Activated CD8-positive, alpha-beta memory T cell treated with anti-CD3 and anti-CD28 coated beads for 36 hours (primary cell): ENCODE results near the gene CNTN5. TPM values are rescaled to one million over a fixed set of nuclear protein-coding genes. Genes with fewer than 3 reads are reported as not detected.
"Not testable (repeated sequence)": the region's sequence is repeated elsewhere in the genome, so short reads cannot be mapped to it uniquely, and the experiment has no call there.

ENCODE experiments used
- CTCF ChIA-PET: fragments of 350-600 bp; sonication (Branson Sonifier 250); formaldehyde crosslinking; loops from one replicate; lab custom pipeline; 2021; ENCODE audit warnings: antibody characterized with exemption; lab: Charles Lee
- POLR2A ChIA-PET: fragments of 350-600 bp; sonication (Branson Sonifier 250); formaldehyde crosslinking; loops from one replicate; lab custom pipeline; 2021; ENCODE audit warnings: antibody characterized with exemption; lab: Charles Lee
- total RNA-seq, 2 experiments: library from RNA; stranded (reverse); gene quantifications; one replicate each; pipeline ENCODE4 v1.2.3, GENCODE V29; 2021

Gene CNTN5
- not detected for total RNA-seq

DNA sequence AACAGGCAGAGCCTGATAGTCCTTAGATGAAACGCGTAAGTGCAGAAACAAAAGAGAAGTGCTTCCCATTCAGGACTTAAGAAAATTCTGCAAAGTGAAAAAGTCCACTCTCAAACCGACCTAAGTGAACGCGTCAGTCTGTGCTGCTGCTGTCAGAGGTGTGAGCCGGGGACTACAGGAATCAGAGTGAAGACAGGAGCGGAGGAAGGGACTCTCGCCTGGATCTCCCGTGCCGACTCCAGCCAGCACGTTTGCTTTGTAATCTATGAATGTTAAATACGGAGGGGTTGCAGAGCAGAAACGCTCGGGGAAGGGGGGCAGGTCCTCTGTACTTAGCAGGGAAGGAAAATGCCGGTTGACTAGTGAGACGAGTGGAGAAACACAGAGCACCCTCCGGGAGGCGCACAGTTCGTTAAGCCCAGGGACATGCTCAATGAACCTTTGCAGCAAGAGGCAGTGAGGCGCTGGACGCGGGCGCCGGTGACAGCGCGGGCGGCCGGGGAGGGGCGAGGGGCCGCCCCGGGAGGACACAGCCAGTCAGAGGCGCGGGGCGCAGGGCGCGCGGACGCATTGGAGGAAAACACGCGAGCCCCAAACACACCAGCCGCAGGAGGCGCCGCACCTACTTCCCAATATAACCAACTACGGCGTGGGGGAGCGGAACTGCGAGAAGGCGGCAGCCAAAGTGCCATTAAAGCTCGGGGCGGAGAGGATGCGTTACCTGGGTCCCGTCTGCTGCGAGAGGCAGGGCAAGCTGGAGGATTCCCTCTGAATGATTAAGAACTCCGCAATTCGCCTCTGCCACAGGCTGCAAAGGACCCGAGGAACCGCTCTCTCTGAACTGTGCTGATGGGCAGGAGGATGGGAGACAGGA lies at the start of gene CNTN5:
Gene CNTN5 (plus strand): TSS at position 598 of the 874 bp plus-strand sequence.
- ChIA-PET POLR2A (no interaction called here), CTCF (no interaction called here)

DNA sequence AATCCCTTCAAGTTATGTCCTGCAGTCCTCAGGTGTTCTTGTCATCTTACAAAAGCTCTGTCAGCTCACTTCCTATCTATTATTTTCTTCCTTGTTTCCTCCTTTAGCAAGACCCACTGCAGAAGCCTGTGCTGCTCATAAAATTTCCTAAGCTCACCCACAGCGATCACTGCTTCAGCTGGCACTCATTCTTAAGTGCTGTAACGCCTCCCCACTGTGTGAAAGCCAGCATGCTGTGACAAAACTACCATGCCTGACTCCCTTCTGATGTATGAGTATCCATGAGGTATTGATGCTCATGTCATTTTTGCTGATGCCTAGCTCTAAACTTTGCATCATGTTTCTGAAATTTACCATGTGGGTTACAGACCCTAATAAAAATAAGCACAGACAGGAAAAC lies 41.5 kb upstream of the CNTN5 start:
- ChIA-PET POLR2A (no interaction called here), CTCF (no interaction called here)

DNA sequence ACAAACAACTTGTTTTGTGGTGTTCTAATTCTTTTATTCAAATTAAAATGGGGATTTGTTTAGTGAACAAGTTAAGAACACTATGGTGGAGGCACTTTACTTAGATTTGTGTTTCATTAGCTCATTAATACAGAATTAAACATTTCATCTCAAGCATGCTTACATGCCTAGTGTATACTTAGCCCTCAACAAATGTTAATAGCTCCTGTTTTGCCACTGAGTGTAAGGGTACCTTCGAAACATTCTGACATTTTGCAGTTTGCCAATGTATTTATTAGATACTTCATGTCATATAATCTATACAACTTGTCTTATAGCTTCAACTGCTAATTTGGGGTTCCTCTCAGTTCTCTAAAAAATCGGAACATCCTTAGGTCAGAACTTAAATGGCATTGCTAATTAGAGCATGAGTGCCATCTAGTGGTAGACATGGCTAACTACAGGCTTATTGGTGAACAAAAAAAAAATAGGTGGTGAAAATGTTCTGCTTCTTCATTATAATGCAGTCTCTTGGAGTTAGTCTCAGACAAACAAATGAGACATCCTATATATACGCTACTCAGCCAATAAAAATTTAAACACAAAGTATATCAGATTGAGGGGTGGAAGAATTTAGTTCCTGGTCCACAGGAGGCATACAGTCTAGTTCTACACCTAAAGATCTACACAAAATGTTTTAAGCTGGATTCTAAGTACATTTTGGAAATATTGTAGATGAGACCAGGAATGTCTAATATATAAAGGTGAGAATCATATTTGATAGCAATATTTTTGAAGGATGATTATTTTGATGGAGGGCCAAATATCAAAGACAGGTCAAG lies 4.9 kb upstream of the CNTN5 start:
- CTCF ChIA-PET, result interaction anchor here (1.1 kb wide), 1 partner anchor 10 kb away, joined by 3 read pairs; no protein-coding TSS in a partner anchor

DNA sequence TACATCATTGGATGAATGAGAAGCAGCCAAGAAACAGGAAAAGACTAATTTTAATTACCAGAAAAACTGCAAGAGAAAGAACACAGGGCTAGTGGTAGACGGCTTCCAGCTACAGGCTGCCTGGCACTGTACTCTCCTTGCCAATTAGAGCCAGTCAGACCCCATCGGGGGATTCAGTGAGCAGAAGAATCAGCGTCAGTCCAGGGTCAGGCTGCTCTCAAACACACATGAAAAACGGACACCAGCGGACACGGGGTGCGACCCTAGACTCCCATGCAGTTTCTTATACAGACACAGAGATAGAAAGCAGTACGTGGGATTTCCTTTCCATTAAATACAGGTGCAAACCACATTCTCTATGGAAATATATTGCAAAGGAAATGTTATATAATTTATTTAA lies 1.1 kb upstream of the CNTN5 start:
- ChIA-PET CTCF (no interaction called here), POLR2A (no interaction called here)

More for the DNA sequence above, 4.9 kb upstream of the CNTN5 start:
- POLR2A ChIA-PET, result no interaction called here

DNA sequence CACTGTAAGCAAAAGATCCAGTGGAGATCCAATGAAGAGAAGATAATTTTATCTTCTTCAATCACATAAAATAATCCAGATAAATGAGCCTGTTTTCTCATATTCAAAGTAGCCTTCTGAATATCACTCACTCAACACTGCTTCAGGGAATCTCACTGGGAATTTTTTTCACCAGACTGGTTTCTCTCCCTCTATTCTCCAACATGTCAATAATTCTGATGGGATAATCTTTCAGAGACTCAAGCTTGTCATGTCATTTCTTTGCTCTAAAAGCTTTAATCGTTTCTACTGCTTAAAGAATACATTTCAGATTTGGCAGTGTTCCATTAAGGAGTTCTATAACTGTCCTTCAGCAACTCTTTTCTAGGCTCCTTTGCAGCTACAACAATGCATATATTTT lies 16.3 kb downstream of the CNTN5 start:
- ChIA-PET CTCF (no interaction called here), POLR2A (no interaction called here)

DNA sequence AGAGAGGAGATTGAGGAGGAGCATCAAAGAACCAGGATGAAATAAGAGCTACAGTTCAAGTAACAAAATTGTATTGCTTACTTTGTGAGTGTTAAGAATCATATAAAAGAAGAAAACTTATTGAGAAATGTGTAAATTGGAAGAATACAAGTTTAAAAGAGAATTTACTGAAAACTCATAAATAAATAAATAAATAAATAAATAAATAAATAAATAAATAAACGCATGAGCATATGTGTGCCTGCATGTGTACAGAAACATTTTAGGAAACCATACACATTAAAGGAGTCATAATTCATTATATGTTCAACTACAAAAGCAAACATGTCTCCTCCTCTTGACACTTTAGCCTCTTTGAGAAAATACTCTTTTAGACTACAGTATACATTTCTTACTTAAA lies 42.6 kb downstream of the CNTN5 start:
- ChIA-PET CTCF (no interaction called here), POLR2A (no interaction called here)

DNA sequence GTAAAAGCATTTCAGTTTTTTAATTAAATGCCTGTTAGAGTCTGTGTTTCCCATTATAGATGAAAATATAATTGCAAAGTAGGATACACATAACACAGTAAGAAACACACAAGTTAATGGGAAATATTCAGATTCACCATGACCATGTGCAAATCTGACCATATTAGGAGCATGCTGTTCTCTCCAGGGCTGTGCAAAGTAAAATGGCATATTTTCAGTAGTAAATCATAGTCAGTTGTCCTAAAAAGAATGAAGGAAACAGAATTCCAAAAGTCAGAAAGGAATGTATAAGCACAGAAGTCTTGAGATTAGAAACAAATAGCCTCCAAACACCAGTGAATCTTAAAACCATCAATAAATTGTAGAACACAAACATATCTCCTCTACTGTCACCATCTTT lies 44.4 kb downstream of the CNTN5 start:
- POLR2A ChIA-PET, result no interaction called here
- CTCF ChIA-PET, result no interaction called here

DNA sequence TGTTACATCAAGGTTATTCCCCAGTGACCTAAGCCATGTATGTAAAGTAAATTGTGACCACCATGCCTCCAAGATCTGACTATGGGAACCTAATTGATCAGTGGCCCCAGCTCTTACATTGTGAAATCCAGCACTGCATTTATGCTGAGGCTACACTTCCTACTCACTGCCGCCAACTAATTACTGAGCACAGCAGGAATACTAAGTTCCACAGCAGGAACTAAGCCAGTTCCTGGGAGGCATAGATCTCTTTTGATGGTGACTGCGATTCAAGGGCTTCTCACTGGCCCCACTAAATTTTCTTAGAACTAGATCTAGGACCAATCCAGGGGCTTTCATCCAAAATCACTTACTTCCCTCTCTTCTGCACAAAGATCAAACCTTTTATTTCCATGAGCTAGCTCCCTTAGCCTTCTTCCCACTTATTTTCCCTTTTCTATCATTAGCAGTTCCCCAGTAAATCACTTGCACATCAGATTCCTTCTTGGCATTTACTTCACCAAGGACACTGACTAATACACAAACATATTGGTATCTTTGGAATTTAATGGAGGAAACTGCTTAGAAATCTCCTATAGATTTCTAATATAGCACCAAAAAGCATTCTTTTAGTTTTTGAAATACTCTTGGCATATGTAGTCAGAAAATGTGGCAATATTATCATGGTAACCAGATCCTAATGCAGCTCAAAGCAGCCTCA lies 46.0 kb downstream of the CNTN5 start:
- ChIA-PET CTCF (no interaction called here), POLR2A (no interaction called here)

DNA sequence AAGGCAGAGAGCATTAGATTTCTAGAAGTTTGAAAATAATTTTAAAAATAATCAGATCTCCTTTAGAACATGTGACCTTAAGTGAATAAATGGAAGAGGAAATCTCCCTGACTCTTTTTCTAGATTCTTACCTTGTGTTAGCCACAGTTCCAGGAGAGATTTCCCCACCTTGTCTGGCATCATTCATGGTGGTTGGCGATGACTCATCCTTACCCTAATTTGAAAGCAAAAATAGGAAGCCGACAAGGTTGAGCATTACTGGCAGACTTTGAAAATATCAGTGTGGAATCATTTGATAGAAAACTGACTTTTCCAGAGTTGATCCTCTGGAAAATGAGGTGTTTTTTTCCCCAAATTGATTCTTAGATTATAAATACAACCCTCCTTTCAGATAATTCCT lies 48.1 kb downstream of the CNTN5 start:
- ChIA-PET CTCF (no interaction called here), POLR2A (no interaction called here)

DNA sequence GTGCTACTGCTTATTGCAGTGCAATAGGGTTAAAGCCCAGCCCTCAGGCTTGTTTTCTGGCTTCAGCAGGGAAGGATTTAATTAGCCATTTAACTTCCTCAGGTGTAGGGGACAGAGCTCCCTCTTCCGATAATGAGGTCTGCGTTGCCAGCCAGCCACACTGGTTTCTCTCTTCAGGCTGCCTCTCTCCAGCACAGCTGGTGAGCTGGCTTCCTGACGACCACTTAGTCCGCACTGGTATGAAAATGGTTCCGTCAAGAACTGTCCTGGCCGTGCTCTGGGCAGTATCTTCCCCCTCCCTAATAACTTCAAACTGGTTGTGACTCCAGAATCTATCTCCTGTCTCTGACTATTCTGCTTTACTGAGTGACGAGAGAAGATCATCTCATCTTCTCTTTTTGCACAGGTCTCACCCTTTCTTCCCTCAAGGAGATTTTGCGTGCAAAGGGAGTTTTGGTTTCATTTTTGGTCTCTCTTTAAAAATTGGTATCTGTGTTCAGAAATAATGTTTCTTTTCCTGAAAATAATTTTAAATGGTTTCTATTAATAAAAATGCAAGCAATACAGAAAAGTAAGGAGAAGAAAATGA lies 49.2 kb downstream of the CNTN5 start:
- CTCF ChIA-PET, result no interaction called here

DNA sequence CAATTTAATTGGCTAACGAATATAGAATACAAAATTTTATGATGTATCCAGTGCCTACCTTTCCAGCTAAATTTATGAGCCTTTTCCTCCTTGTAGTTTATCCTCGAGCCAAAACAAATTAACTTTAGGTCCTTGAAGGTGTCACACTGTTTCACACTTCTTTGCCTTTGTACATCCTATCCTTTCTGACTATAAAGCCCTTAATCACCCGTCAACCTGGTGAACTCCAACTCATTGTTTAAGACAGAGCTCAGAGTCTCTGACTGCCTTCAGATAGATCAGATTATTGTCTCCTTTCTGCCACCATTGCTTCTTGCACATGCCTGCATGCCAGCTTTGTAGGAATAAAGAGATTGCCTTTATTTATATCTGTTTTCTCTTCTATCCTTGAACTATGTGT lies 58.8 kb downstream of the CNTN5 start:
- ChIA-PET POLR2A (no interaction called here), CTCF (no interaction called here)

More for the DNA sequence above, 49.2 kb downstream of the CNTN5 start:
- POLR2A ChIA-PET, result no interaction called here

DNA sequence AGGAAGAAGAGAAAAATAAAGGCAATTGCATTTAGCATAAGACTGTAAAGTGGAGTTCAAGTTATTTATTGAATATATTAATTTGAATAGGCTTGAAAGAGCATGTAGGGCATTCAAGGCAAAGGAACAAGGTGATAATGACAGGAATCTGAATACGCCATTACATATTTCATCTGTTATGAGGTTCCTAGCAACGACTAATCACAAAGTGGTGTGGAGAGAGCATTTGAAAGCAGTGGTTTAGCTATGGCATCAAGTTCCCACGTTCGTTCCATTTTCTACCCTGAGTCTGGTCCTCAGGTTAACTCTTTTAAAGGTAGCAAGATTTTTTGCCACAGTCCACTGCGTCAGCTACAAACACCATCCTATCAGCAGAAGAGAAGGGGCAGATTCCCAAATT lies 59.4 kb downstream of the CNTN5 start:
- ChIA-PET POLR2A (no interaction called here), CTCF (interaction anchor here (0.7 kb wide), 1 partner anchor 457 kb away, joined by 3 read pairs; no protein-coding TSS in a partner anchor)

DNA sequence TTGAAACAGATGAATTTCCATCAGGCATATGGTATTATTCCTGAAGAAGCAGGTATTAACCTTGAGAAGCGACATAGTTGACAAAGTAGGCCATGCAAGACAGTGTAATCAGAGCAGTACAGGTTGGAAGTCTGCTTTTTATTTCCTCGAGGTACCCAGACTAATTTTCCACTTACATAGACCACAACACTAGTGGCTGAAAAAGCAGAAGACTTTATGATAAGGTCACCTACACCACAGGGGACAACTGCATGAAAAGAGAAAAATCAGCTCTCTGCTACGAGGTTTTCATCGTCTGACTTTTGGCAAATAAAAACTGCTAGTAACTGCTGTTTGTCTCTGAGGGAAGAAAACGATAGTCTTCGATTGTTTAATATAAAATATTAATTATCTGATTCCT lies 77.5 kb downstream of the CNTN5 start:
- POLR2A ChIA-PET, result no interaction called here
- CTCF ChIA-PET, result no interaction called here

DNA sequence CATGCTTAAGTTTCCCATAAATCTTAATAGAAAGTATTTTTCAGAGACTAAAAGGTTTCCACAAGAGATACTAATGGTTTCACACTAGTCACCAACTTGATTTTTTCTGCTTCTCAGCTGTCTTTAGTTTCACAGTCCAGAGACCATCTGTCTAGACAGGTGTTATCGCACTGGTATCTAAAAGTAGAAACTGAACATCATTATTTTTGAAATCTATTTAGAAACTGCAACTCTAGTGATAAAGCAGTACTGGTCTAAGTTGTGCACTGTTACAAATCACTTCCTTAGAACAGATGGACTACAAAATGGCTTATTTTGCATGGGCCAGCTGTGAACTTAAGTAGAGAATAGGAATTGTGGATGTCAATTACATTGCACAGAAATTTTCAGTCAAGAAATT lies 78.0 kb downstream of the CNTN5 start:
- POLR2A ChIA-PET, result no interaction called here
- CTCF ChIA-PET, result no interaction called here

DNA sequence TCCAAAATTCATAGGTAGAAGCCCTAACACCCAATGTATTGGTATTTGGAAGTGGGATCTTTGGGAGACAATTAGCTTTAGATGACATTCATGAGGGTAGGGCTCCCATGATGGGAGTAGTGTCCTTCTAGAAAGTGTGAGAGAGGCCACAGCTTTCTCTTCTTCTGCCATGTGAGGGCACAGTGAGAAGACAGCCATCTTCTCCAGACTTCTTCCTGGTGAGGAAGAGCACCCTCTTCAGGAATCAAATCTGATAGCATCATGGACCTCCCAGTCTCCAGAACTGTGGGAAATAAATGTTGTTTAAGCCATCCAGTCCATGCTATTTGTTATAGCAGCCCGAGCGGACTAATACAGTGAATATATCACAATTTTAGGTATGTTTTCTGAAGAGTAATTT lies 96.9 kb downstream of the CNTN5 start:
- CTCF ChIA-PET, result interaction anchor here (1.1 kb wide), 1 partner anchor 14 kb away, joined by 4 read pairs; no protein-coding TSS in a partner anchor
- POLR2A ChIA-PET, result no interaction called here

DNA sequence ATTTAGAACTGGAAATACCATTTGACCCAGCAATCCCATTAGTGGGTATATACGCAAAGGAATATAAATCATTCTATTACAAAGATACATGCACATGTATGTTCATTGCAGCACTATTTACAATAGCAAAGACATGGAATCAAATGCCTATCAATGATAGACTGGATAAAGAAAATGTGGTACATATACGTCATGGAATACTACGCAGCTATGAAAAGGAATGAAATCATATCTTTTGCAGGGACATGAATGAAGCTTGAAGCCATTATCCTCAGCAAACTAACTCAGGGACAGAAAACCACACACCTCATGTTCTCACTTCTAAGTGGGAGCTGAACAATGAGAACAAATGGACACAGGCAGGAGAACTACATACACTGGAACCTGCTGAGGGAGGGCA lies 113.1 kb downstream of the CNTN5 start:
- POLR2A ChIA-PET, result not testable (repeated sequence)
- CTCF ChIA-PET, result interaction anchor here (0.5 kb wide), 1 partner anchor 242 kb away, joined by 3 read pairs; no protein-coding TSS in a partner anchor

DNA sequence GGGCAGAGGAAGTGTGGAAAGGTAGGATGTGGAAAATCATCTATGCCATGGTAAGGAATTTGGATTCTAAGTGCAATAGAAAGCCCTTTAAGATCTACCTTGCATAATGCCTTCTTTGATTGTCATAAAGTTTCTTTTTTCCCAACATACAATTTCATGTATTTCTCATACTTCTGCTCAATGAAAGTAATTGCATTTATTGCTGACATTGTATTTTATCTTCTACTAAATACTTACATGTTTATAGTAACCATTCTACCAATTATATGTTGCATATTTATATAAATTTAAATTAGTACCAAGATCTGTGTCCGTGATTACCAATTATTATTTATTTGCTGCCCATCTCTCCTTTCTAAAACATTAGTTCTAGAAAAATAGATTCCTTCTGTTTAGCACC lies 114.8 kb downstream of the CNTN5 start:
- ChIA-PET POLR2A (no interaction called here), CTCF (no interaction called here)

DNA sequence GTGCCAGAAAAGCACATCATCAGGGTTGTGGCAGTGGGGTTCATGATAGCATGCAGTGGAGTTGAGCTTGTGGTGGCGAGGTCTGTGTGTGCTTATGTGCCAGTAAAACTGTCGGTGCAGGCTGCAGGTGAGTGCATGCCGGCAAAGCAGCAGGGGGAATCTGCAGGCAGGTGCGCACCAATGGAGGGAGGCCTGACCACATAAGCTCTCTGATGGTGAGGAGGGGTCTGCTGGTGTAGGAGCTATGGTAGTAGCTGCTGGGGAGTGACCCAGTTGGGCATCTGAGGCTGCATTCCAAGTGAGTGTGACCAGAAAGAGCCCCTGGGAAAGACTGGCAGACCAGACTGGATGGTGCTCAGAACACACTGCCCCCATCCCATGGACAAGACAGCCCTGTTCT lies 121.5 kb downstream of the CNTN5 start:
- POLR2A ChIA-PET, result no interaction called here
- CTCF ChIA-PET, result no interaction called here

DNA sequence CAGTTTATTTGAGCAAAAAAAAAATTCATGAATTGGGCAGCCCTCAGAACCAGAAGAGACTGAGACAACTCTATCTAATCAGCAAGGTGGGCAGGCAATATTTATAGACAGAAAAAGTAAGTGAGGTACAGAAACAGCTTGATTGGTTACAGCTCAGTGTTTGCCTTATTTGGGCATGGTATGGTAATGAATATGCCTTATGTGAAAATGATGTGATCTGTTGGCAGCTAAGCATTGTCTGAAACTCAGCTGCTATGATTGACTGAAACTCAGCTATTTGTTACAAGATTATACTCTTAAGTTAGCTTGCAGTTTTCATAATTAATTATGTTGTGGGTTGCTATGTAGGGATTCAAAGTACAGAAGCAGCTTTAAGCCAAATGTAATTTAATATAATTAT lies 127.6 kb downstream of the CNTN5 start:
- CTCF ChIA-PET, result no interaction called here
- POLR2A ChIA-PET, result no interaction called here

DNA sequence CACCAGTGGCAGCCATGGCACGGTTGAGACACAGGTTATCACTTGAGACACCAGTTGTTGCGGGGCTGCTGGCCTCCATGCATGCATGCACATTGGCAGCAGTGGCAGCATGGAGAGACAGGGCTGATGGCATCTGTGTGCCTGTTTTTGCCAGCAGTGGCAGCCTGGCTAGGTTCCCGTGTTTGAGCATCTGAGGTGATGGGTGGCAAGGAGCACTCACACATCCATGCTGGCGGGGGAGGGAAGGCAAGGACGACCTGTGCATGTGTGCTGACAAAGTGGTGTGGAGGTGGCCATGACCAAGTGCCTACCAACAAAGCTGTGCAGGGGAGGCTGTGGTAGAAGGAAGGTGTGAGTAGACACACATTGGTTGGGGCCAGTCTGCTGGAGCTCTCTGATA lies 133.5 kb downstream of the CNTN5 start:
- ChIA-PET CTCF (no interaction called here), POLR2A (no interaction called here)
